Measurements from ENCODE around the gene BSND. TPM values are rescaled to one million over a fixed set of nuclear protein-coding genes. Genes with fewer than 3 reads are reported as not detected.

The BSND gene
- total and polyA plus RNA-seq, 2 donors: 0.11 to 0.14 TPM

GRCh38 chr1:54972436-54972835, 26.3 kb upstream of the BSND start:
- Histone ChIP-seq H3K27me3 (ENCODE audit: control insufficient read depth in 2 of 2, insufficient read depth in 1 of 2, low read length in 1 of 2) (peaks cover 0 to 27% of the 10 kb centered on the region in 2 donors), H3K4me1 (ENCODE audit: control insufficient read depth in 2 of 2, insufficient read depth in 2 of 2, low read length in 2 of 2) (no peaks in the 10 kb centered on the region), H3K9me3 (ENCODE audit: control insufficient read depth in 2 of 2, insufficient read depth in 1 of 2, low read length in 1 of 2) (no peaks in the 10 kb centered on the region), H3K36me3 (ENCODE audit: control insufficient read depth in 2 of 2, insufficient read depth in 2 of 2, low read length in 1 of 2) (no peaks in the 10 kb centered on the region), H3K27ac (ENCODE audit: low read depth in 1 of 2, low read length in 1 of 2) (no peak overlapping the region), H3K4me3 (ENCODE audit: low read length in 2 of 2) (no peak overlapping the region)
- DNase-seq (ENCODE audit: low read depth in 6 of 9, low spot score in 9 of 9): no peak
- 92% methylated on average over 4 of the region's 4 CpGs for WGBS

GRCh38 chr1:54973205-54973921, 25.4 kb upstream of the BSND start:
- 46% methylated on average over 5 of the region's 5 CpGs for WGBS
- H3K4me3 ChIP-seq (ENCODE audit: low read length in 2 of 2): no peak overlapping the region
- no peak for DNase-seq (ENCODE audit: low read depth in 6 of 9, low spot score in 9 of 9)
- no peaks in the 10 kb centered on the region for H3K9me3 ChIP-seq (ENCODE audit: control insufficient read depth in 2 of 2, insufficient read depth in 1 of 2, low read length in 1 of 2)
- H3K36me3 ChIP-seq (ENCODE audit: control insufficient read depth in 2 of 2, insufficient read depth in 2 of 2, low read length in 1 of 2): no peaks in the 10 kb centered on the region
- H3K27ac ChIP-seq (ENCODE audit: low read depth in 1 of 2, low read length in 1 of 2): no peak overlapping the region
- H3K27me3 ChIP-seq (ENCODE audit: control insufficient read depth in 2 of 2, insufficient read depth in 1 of 2, low read length in 1 of 2): peaks cover 0 to 34% of the 10 kb centered on the region in 2 donors
- no peaks in the 10 kb centered on the region for H3K4me1 ChIP-seq (ENCODE audit: control insufficient read depth in 2 of 2, insufficient read depth in 2 of 2, low read length in 2 of 2)

DNA sequence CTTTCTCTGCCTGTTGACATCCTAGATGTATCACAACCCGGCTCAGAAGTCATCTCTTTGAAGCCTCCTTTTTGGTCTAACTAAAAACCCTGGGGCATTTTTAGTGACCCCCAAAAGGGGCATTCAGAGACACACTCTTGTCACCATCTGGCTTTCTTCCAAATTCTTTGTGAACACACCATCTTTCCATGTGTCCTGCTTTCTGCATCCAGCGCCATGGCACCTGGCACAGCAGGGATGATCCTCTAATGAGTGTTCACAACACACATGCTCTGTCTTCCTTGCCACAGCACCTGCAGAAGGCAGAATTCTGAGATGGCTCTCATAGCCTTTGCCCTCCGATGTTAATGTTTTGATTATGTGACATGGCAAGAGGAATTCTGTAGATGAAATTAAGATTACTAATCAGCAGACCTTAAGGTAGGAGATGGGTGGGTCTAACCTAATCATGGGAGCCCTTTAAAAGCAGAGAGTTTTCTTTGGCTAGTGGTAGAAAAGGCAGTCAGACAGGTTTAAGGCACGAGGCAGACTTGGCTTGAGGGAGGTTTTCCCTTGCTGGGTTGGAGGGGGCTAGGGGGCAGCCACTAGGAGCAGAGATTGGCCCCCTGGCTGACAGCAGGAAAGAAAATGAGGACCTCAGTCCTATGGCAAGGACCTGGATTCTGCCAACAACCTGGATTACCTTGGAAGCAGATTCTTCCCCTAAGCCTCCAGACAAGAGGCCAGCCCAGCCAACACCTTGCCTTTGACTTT, 23.2 kb upstream of the BSND start:
- Histone ChIP-seq H3K4me3 (ENCODE audit: low read length in 2 of 2) (no peak overlapping the region), H3K36me3 (ENCODE audit: control insufficient read depth in 2 of 2, insufficient read depth in 2 of 2, low read length in 1 of 2) (no peaks in the 10 kb centered on the region), H3K4me1 (ENCODE audit: control insufficient read depth in 2 of 2, insufficient read depth in 2 of 2, low read length in 2 of 2) (no peaks in the 10 kb centered on the region), H3K27me3 (ENCODE audit: control insufficient read depth in 2 of 2, insufficient read depth in 1 of 2, low read length in 1 of 2) (peaks cover 6 to 55% of the 10 kb centered on the region in 2 donors), H3K27ac (ENCODE audit: low read depth in 1 of 2, low read length in 1 of 2) (no peak overlapping the region), H3K9me3 (ENCODE audit: control insufficient read depth in 2 of 2, insufficient read depth in 1 of 2, low read length in 1 of 2) (no peaks in the 10 kb centered on the region)
- 89% methylated on average over 4 of the region's 4 CpGs for WGBS
- DNase-seq (ENCODE audit: low read depth in 6 of 9, low spot score in 9 of 9): no peak

DNA sequence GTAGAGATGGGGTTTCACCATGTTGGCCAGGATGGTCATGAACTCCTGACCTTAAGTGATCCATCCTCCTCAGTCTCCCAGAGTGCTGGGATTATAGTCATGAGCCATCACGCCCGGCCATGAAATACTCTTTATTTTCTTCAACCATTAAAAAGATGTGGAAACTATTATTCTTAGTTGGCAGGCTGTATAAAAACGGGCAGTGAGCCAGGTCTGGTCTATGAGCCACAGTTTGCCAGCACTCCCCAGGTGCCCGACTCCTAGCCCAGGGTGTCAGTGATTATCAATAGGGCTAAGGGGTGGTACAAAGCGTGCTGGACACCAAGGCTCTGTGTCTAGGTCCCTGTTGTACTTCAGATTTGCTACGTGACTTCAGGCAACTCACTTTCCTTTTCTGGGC, 22.0 kb upstream of the BSND start:
- H3K4me3 ChIP-seq (ENCODE audit: low read length in 2 of 2): no peak overlapping the region
- peaks cover 16 to 64% of the 10 kb centered on the region in 2 donors for H3K27me3 ChIP-seq (ENCODE audit: control insufficient read depth in 2 of 2, insufficient read depth in 1 of 2, low read length in 1 of 2)
- DNase-seq (ENCODE audit: low read depth in 6 of 9, low spot score in 9 of 9): no peak
- no peak overlapping the region for H3K27ac ChIP-seq (ENCODE audit: low read depth in 1 of 2, low read length in 1 of 2)
- no peaks in the 10 kb centered on the region for H3K36me3 ChIP-seq (ENCODE audit: control insufficient read depth in 2 of 2, insufficient read depth in 2 of 2, low read length in 1 of 2)
- no peaks in the 10 kb centered on the region for H3K9me3 ChIP-seq (ENCODE audit: control insufficient read depth in 2 of 2, insufficient read depth in 1 of 2, low read length in 1 of 2)
- no peaks in the 10 kb centered on the region for H3K4me1 ChIP-seq (ENCODE audit: control insufficient read depth in 2 of 2, insufficient read depth in 2 of 2, low read length in 2 of 2)
- 92% methylated on average over 6 of the region's 6 CpGs for WGBS

- no peaks in the 10 kb centered on the region for H3K9me3 ChIP-seq (ENCODE audit: control insufficient read depth in 2 of 2, insufficient read depth in 1 of 2, low read length in 1 of 2)
- no peak overlapping the region for H3K27ac ChIP-seq (ENCODE audit: low read depth in 1 of 2, low read length in 1 of 2)
- peaks cover 16 to 66% of the 10 kb centered on the region in 2 donors for H3K27me3 ChIP-seq (ENCODE audit: control insufficient read depth in 2 of 2, insufficient read depth in 1 of 2, low read length in 1 of 2)
- 92% methylated on average over 5 of the region's 5 CpGs for WGBS
- no peaks in the 10 kb centered on the region for H3K36me3 ChIP-seq (ENCODE audit: control insufficient read depth in 2 of 2, insufficient read depth in 2 of 2, low read length in 1 of 2)
- no peak for DNase-seq (ENCODE audit: low read depth in 6 of 9, low spot score in 9 of 9)
- H3K4me1 ChIP-seq (ENCODE audit: control insufficient read depth in 2 of 2, insufficient read depth in 2 of 2, low read length in 2 of 2): no peaks in the 10 kb centered on the region
- H3K4me3 ChIP-seq (ENCODE audit: low read length in 2 of 2): no peak overlapping the region
Observed at GRCh38 chr1:54977533-54978297, 21.0 kb upstream of the BSND start.

DNA sequence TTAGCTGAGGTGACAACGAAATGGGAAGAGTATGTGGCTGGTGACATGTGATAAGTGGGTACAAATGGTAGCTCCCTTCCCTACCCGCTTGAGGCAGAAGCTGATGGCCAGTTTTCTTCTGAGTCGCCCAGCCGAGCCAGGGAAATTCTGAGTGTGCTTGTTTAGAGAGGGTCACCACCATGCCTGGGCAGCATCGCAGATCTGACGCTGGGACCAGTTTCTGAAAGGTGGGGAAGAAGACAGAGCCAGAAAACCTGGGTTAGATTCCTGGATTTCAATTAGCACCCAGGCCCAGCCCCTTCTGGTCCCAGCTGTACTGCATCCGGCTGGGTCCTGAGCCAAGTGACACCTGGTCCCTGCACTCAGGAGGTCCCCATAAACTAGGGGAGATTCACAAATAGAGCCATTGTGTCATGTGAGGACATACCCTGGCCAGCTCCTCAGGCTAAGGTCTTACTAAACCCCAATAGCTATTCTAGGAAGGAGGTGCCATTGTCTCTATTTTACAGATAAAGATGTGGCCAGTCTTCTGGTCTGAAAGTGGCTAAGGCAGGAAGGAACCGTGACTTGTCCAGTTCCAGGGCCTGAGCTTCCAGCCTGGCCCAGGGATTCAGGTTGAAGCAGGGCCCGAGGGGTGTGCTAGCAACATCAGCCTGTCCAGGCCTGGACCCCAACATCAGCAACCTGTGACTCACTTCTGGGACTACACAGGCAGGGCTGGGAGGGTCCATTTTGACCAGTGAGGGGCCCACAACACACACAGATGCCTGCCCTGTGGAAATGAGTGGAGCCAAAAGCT, 20.0 kb upstream of the BSND start:
- Histone ChIP-seq H3K27ac (ENCODE audit: low read depth in 1 of 2, low read length in 1 of 2) (no peak overlapping the region), H3K9me3 (ENCODE audit: control insufficient read depth in 2 of 2, insufficient read depth in 1 of 2, low read length in 1 of 2) (no peaks in the 10 kb centered on the region)
- WGBS: 96% methylated on average over 9 of the region's 9 CpGs

DNA sequence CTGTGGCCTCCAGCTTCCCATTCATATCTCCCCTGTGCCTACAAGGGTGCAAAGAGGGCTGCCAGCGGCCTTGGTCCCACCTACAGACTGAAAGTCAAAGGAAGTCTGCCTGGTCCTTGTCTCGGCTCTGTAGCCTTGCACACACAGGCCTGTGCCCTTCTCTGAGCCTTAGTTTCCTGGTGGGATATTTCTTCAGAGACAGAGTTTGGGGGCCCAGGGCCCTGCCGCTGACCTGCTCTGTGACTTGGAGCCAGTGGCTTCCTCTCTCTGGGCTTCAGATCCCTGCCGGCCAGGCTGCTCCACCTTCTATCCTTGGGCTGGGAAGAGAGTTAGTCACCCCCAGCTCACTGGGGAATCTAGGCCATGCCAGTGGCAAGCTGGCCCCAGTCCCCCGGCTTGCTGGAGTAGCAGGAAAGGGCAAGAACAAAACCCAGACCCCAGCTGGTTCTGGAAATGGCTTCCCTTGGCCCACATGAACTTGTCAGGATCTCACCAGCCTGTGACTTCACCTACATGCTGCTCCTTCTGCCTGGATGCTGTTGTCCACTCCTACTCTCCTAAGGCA, 19.3 kb upstream of the BSND start:
- H3K4me1 ChIP-seq (ENCODE audit: control insufficient read depth in 2 of 2, insufficient read depth in 2 of 2, low read length in 2 of 2): no peaks in the 10 kb centered on the region
- DNase-seq (ENCODE audit: low read depth in 6 of 9, low spot score in 9 of 9): no peak

More for the DNA sequence above, 20.0 kb upstream of the BSND start:
- H3K36me3 ChIP-seq (ENCODE audit: control insufficient read depth in 2 of 2, insufficient read depth in 2 of 2, low read length in 1 of 2): no peaks in the 10 kb centered on the region
- no peaks in the 10 kb centered on the region for H3K4me1 ChIP-seq (ENCODE audit: control insufficient read depth in 2 of 2, insufficient read depth in 2 of 2, low read length in 2 of 2)
- no peak overlapping the region for H3K4me3 ChIP-seq (ENCODE audit: low read length in 2 of 2)
- DNase-seq (ENCODE audit: low read depth in 6 of 9, low spot score in 9 of 9): no peak
- peaks cover 16 to 64% of the 10 kb centered on the region in 2 donors for H3K27me3 ChIP-seq (ENCODE audit: control insufficient read depth in 2 of 2, insufficient read depth in 1 of 2, low read length in 1 of 2)

DNA sequence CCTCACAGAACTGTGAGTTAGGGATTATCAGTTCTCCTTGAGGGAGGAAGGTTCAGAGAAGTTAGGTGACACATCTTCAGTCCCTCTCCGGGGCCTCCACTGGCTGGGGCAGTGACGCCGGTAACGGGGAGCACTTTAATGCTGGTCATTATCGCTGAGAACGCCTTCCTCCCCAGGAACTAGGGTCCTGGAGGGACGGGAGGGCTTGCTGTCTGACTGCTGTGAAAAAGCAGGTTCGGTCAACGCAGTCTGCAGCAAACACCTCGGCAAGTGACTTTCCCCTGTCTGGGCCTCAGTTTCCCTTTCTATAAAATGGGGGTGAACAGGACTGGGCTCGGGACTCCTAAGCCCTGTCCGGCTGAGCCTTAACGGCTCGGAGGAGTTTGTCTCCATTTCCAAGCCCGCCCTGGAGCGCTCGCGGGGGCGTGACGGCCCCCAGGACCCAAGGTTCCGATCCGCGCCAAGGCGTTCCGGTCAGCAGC, 18.6 kb upstream of the BSND start:
- no peaks in the 10 kb centered on the region for H3K9me3 ChIP-seq (ENCODE audit: control insufficient read depth in 2 of 2, insufficient read depth in 1 of 2, low read length in 1 of 2)
- no peaks in the 10 kb centered on the region for H3K4me1 ChIP-seq (ENCODE audit: control insufficient read depth in 2 of 2, insufficient read depth in 2 of 2, low read length in 2 of 2)
- H3K36me3 ChIP-seq (ENCODE audit: control insufficient read depth in 2 of 2, insufficient read depth in 2 of 2, low read length in 1 of 2): no peaks in the 10 kb centered on the region
- H3K27me3 ChIP-seq (ENCODE audit: control insufficient read depth in 2 of 2, insufficient read depth in 1 of 2, low read length in 1 of 2): peaks cover 16 to 70% of the 10 kb centered on the region in 2 donors
- no peak overlapping the region for H3K27ac ChIP-seq (ENCODE audit: low read depth in 1 of 2, low read length in 1 of 2)
- WGBS: 34% methylated on average over 25 of the region's 25 CpGs
- no peak overlapping the region for H3K4me3 ChIP-seq (ENCODE audit: low read length in 2 of 2)
- DNase-seq (ENCODE audit: low read depth in 6 of 9, low spot score in 9 of 9): no peak

More for the DNA sequence above, 19.3 kb upstream of the BSND start:
- 70% methylated on average over 5 of the region's 5 CpGs for WGBS
- no peak overlapping the region for H3K27ac ChIP-seq (ENCODE audit: low read depth in 1 of 2, low read length in 1 of 2)
- no peaks in the 10 kb centered on the region for H3K36me3 ChIP-seq (ENCODE audit: control insufficient read depth in 2 of 2, insufficient read depth in 2 of 2, low read length in 1 of 2)
- H3K9me3 ChIP-seq (ENCODE audit: control insufficient read depth in 2 of 2, insufficient read depth in 1 of 2, low read length in 1 of 2): no peaks in the 10 kb centered on the region
- H3K27me3 ChIP-seq (ENCODE audit: control insufficient read depth in 2 of 2, insufficient read depth in 1 of 2, low read length in 1 of 2): peaks cover 16 to 70% of the 10 kb centered on the region in 2 donors
- H3K4me3 ChIP-seq (ENCODE audit: low read length in 2 of 2): no peak overlapping the region

Data from thymus (tissue), 11 donors.